ENCODE data around the gene SYK. TPM values are rescaled to one million over a fixed set of nuclear protein-coding genes. Genes with fewer than 3 reads are reported as not detected.
A peak's percentile ranks its signal among the peaks of the same experiment; 100 is the strongest.

The SYK gene
- total RNA-seq, 6 experiments from 2014 or later: 3.0 to 10.9 (median 3.7) TPM

DNA sequence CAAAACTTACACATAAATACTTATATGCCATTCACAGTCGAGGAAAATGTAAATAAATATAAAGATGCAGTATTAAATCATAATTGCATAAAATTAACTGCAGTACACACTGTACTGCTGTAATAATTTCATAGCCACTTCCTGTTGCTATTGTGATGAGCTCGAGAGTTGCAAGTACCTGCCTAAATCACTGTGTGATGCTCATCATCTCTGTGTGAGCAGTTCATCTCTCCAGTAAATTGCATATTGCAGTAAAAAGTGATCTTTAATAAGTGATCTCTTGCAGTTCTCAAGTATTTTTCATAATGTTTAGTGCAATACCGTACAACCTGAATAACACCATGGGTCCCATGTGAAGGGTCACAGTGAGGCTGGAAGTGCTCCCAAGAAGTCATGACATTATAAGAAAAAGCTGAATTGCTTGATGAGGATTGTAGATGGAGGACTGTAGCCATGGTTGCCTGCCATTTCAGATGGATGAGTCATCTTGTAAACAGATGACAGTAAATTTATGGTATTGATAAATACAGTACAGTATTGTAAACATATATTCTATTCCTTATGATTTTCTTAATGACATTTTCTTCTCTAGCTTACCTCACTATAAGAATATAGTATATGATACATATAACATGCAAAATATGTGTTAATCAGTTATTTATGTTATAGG lies 34.9 kb downstream of the SYK start:
- Histone ChIP-seq H3K4me3 (no peak overlapping the region), H3K27me3 (no peaks in the 10 kb centered on the region), H3K4me1 (no peaks in the 10 kb centered on the region), H3K9me3 (no peaks in the 10 kb centered on the region), H3K36me3 (no peaks in the 10 kb centered on the region), H3K27ac (no peak overlapping the region)
- intact Hi-C loops (cut with DNase I): no loop called here
- WGBS (ENCODE audit: insufficient coverage, low coverage, low lambda C conversion rate, missing lambda C conversion rate): 47% methylated on average over 3 of the region's 3 CpGs
- TF ChIP-seq POLR2A (IDR thresholded peaks at IDR 0.05): no peak
- TF ChIP-seq, protein P1, sequence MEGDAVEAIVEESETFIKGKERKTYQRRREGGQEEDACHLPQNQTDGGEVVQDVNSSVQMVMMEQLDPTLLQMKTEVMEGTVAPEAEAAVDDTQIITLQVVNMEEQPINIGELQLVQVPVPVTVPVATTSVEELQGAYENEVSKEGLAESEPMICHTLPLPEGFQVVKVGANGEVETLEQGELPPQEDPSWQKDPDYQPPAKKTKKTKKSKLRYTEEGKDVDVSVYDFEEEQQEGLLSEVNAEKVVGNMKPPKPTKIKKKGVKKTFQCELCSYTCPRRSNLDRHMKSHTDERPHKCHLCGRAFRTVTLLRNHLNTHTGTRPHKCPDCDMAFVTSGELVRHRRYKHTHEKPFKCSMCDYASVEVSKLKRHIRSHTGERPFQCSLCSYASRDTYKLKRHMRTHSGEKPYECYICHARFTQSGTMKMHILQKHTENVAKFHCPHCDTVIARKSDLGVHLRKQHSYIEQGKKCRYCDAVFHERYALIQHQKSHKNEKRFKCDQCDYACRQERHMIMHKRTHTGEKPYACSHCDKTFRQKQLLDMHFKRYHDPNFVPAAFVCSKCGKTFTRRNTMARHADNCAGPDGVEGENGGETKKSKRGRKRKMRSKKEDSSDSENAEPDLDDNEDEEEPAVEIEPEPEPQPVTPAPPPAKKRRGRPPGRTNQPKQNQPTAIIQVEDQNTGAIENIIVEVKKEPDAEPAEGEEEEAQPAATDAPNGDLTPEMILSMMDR (IDR thresholded peaks at IDR 0.05): no peak
- ATAC-seq (no peak), DNase-seq (no peak)

DNA sequence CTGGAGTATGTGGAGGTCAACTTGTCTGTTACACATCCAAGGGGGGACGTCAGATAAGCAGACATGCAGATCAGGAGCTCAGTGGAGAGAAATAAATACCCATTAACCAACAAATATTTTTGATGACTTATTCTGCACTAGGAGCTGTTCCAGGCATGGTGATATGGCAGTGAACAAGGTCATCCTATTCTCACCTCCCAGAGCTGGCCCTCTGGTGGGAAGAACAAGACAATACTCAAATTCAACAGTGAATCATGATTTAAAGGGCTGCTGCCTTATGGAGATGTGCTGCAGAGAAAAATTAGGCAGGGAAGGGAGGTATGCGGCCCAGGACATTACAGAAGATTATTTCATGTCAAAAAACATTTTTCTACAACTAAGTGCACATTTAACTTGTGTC lies 36.5 kb downstream of the SYK start:
- no peaks in the 10 kb centered on the region for H3K36me3 ChIP-seq
- H3K27me3 ChIP-seq: no peaks in the 10 kb centered on the region
- 67% methylated on average over 2 of the region's 2 CpGs for WGBS (ENCODE audit: insufficient coverage, low coverage, low lambda C conversion rate, missing lambda C conversion rate)
- no peak for TF ChIP-seq POLR2A (IDR thresholded peaks at IDR 0.05)
- TF ChIP-seq, protein P1 (IDR thresholded peaks at IDR 0.05): no peak
- DNase-seq (no peak), ATAC-seq (no peak)
- H3K4me1 ChIP-seq: no peaks in the 10 kb centered on the region
- intact Hi-C loops (cut with DNase I): no loop called here
- H3K9me3 ChIP-seq: no peaks in the 10 kb centered on the region
- no peak overlapping the region for H3K27ac ChIP-seq
- no peak overlapping the region for H3K4me3 ChIP-seq

DNA sequence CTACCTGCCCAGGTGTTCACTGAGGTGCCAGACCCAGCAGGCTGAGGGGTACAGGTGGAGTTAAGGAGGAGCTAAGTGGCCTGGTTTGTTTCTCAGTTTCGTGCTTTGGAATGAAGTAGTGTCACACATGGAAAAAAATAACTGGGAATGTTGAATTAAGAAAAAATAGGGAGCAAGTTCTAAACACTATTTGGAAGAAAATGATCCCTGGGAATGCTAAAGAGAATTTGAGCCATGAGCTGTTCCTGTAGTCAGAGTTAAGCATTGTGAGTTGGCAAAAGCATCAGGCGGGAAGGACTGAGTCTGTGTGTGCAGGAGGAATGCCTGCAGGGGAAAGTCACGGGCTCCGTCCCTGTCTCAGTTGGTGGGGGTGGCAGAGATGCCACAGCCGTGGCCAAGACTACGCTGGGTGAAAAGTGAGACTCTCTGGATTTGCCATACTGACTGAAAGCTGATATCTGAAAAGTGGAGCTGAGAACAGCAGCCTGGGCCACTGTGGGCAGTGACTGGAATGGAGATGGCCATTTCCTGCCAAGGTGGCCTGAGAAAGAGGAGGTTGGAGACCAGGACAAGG lies 37.0 kb downstream of the SYK start:
- ATAC-seq: no peak
- intact Hi-C loops (cut with DNase I): no loop called here
- no peak for DNase-seq

GRCh38 chr9:90839183-90839728 lies 37.6 kb downstream of the SYK start:
- H3K4me3 ChIP-seq: no peak overlapping the region
- no peaks in the 10 kb centered on the region for H3K36me3 ChIP-seq
- DNase-seq: no peak
- no peaks in the 10 kb centered on the region for H3K27me3 ChIP-seq
- peak in 1 of 4 donors; percentile 17 for ATAC-seq
- WGBS (ENCODE audit: insufficient coverage, low coverage, low lambda C conversion rate, missing lambda C conversion rate): 57% methylated on average over 7 of the region's 7 CpGs
- intact Hi-C loops (cut with DNase I): no loop called here
- H3K4me1 ChIP-seq: no peaks in the 10 kb centered on the region
- no peak for TF ChIP-seq POLR2A (IDR thresholded peaks at IDR 0.05)
- TF ChIP-seq, protein P1 (IDR thresholded peaks at IDR 0.05): no peak
- H3K9me3 ChIP-seq: no peaks in the 10 kb centered on the region
- no peak overlapping the region for H3K27ac ChIP-seq

More for the DNA sequence above, 37.0 kb downstream of the SYK start:
- Histone ChIP-seq H3K36me3 (no peaks in the 10 kb centered on the region), H3K9me3 (no peaks in the 10 kb centered on the region), H3K4me1 (no peaks in the 10 kb centered on the region), H3K27ac (no peak overlapping the region), H3K4me3 (no peak overlapping the region), H3K27me3 (no peaks in the 10 kb centered on the region)
- TF ChIP-seq, protein P1 (IDR thresholded peaks at IDR 0.05): no peak
- no peak for TF ChIP-seq POLR2A (IDR thresholded peaks at IDR 0.05)
- 72% methylated on average over 6 of the region's 6 CpGs for WGBS (ENCODE audit: insufficient coverage, low coverage, low lambda C conversion rate, missing lambda C conversion rate)
